ENCODE data around the gene PTPRT.

Gene PTPRT

DNA sequence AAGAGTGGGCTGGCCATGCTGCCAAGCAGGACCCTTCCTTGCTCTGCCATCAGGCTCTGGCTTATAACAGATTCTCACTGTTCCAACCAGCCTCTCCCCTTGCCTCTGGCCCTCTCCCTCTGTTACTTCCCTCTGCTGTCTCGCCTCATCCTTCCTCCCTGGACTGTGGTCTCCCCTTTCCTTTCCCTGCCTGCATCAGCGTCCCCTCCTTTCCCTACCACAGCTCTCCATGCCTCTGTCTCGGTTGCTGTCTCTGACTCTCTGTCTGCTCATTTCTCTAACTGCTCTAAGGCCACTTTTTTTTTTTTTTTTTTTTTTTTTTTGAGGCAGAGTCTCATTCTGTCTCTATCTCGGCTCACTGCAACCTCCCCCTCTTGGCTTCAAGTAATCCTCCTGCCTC lies 173.4 kb downstream of the PTPRT start:
- H3K27me3 ChIP-seq (ENCODE audit: insufficient read depth, low read length): no peaks in the 10 kb centered on the region
- no peaks in the 10 kb centered on the region for H3K36me3 ChIP-seq (ENCODE audit: insufficient read depth, low read depth, low read length)
- H3K27ac ChIP-seq (ENCODE audit: low read length): no peak overlapping the region
- H3K4me3 ChIP-seq (ENCODE audit: low read length): no peak overlapping the region
- no peaks in the 10 kb centered on the region for H3K9me3 ChIP-seq (ENCODE audit: insufficient read depth, low read depth, low read length)
- H3K9ac ChIP-seq (ENCODE audit: low read depth, low read length): no peak overlapping the region
- H3K4me1 ChIP-seq (ENCODE audit: insufficient read depth, low read length): no peaks in the 10 kb centered on the region; the same call in 1 of the 2 replicates

DNA sequence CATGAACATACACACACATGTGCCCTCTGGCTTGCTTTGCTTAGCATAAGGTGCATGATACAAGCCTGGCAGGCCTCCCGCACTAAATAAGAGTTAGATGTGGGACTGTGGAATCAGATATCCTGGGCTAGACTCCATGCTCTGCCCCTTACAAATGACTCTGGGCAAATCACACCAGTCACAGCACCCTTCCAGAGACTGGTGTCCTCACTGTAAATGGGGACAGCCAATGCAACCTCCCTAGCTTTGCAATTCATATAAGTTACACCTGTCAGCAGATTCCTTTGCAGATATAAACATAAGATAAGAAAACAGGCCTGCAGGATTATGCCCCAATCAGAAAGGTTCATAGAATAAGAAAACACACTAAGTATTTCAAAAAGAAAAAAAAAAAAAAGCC lies 174.1 kb downstream of the PTPRT start:
- Histone ChIP-seq H3K36me3 (ENCODE audit: insufficient read depth, low read depth, low read length) (no peaks in the 10 kb centered on the region), H3K27me3 (ENCODE audit: insufficient read depth, low read length) (no peaks in the 10 kb centered on the region), H3K9me3 (ENCODE audit: insufficient read depth, low read depth, low read length) (no peaks in the 10 kb centered on the region), H3K9ac (ENCODE audit: low read depth, low read length) (no peak overlapping the region), H3K27ac (ENCODE audit: low read length) (no peak overlapping the region), H3K4me1 (ENCODE audit: insufficient read depth, low read length) (no peaks in the 10 kb centered on the region; the same call in 1 of the 2 replicates), H3K4me3 (ENCODE audit: low read length) (no peak overlapping the region)

DNA sequence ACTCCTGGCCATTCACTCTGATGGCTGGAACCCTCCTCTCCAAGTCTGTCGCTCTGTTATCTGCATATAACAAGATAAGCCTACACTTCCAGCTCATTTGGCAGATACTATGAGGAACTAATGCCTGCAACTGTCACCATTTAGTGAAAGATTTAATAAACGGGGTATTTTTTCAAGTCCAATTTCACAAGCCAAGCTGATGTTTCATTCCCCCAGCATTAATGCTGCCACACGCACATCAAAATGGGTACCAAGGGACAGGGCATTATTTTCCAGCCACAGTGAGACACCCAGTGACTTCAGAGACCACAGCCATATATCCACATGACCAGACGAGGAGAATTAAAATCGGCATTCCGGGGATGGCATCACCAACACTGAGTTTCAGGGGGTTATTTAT lies 175.5 kb downstream of the PTPRT start:
- H3K4me1 ChIP-seq (ENCODE audit: insufficient read depth, low read length): no peaks in the 10 kb centered on the region; the same call in 1 of the 2 replicates
- no peaks in the 10 kb centered on the region for H3K36me3 ChIP-seq (ENCODE audit: insufficient read depth, low read depth, low read length)
- H3K9me3 ChIP-seq (ENCODE audit: insufficient read depth, low read depth, low read length): no peaks in the 10 kb centered on the region; the same call in 1 of the 2 replicates
- H3K9ac ChIP-seq (ENCODE audit: low read depth, low read length): no peak overlapping the region
- H3K27me3 ChIP-seq (ENCODE audit: insufficient read depth, low read length): no peaks in the 10 kb centered on the region
- H3K27ac ChIP-seq (ENCODE audit: low read length): no peak overlapping the region
- no peak overlapping the region for H3K4me3 ChIP-seq (ENCODE audit: low read length)

DNA sequence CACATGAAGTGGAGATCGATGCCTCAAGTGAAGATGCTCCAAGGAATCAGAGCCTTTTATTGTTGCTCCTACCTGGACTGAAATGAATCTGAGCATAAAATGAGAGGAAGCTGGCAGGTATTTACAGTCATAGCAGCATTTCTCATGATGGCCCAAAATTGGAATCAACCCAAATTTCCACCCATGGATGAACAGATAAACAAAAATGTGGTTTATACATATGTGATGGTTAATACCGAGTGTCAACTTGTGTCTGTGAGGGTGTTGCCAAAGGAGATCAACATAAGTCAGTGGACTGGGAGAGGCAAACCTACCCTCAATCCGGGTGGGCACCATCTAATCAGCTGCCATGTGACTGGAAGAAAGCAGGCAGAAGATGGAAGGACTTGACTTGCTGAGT lies 178.2 kb downstream of the PTPRT start:
- Histone ChIP-seq H3K36me3 (ENCODE audit: insufficient read depth, low read depth, low read length) (no peaks in the 10 kb centered on the region), H3K9ac (ENCODE audit: low read depth, low read length) (no peak overlapping the region), H3K4me1 (ENCODE audit: insufficient read depth, low read length) (no peaks in the 10 kb centered on the region; the same call in 1 of the 2 replicates), H3K27ac (ENCODE audit: low read length) (no peak overlapping the region), H3K4me3 (ENCODE audit: low read length) (no peak overlapping the region), H3K27me3 (ENCODE audit: insufficient read depth, low read length) (no peaks in the 10 kb centered on the region), H3K9me3 (ENCODE audit: insufficient read depth, low read depth, low read length) (no peaks in the 10 kb centered on the region; the same call in 1 of the 2 replicates)

DNA sequence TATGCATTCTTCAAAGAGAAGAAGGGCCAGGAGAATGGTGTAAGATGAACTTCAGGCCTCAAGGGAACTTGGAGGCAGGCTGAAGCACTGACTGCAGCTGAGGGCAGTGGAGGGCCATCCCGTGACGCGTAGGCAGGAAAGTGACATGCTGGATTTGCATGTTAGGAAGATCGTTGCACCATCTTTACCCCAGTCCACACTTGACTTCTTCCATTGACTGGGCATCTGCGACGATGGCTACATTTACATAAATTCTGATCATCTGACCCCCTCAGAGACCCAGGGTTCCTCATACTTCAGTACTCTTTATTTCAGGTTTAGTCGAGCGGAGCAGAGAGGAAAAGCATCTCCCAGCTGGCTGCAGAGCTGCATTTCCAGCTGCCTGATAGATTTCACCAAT lies 180.2 kb downstream of the PTPRT start:
- no peak overlapping the region for H3K9ac ChIP-seq (ENCODE audit: low read depth, low read length)
- no peak overlapping the region for H3K27ac ChIP-seq (ENCODE audit: low read length)
- H3K36me3 ChIP-seq (ENCODE audit: insufficient read depth, low read depth, low read length): no peaks in the 10 kb centered on the region
- no peaks in the 10 kb centered on the region; the same call in 1 of the 2 replicates for H3K4me1 ChIP-seq (ENCODE audit: insufficient read depth, low read length)
- no peaks in the 10 kb centered on the region for H3K27me3 ChIP-seq (ENCODE audit: insufficient read depth, low read length)
- no peak overlapping the region for H3K4me3 ChIP-seq (ENCODE audit: low read length)
- no peaks in the 10 kb centered on the region; the same call in 1 of the 2 replicates for H3K9me3 ChIP-seq (ENCODE audit: insufficient read depth, low read depth, low read length)

DNA sequence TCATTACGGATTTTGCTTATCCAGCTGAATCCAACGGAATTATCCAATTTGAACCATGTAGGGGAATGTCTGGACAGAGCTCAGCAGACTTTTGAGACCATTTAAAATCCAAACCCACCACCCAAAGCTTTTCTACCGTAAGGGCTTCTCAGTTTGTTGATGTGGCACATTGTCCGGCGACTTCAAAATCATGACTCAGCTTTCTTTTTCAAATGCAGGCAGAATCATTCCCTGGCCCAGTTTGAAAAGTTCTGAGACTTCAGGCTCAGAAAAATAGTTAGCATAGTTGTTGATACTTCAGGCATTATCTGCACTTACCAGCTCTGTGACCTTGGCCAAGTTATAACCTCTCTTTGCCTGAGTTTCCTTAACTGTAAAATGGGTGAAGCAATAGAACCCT lies 182.2 kb downstream of the PTPRT start:
- H3K9me3 ChIP-seq (ENCODE audit: insufficient read depth, low read depth, low read length): no peaks in the 10 kb centered on the region; the same call in 1 of the 2 replicates
- no peak overlapping the region for H3K9ac ChIP-seq (ENCODE audit: low read depth, low read length)
- no peak overlapping the region for H3K27ac ChIP-seq (ENCODE audit: low read length)
- H3K4me1 ChIP-seq (ENCODE audit: insufficient read depth, low read length): no peaks in the 10 kb centered on the region
- H3K36me3 ChIP-seq (ENCODE audit: insufficient read depth, low read depth, low read length): no peaks in the 10 kb centered on the region
- no peaks in the 10 kb centered on the region for H3K27me3 ChIP-seq (ENCODE audit: insufficient read depth, low read length)
- no peak overlapping the region for H3K4me3 ChIP-seq (ENCODE audit: low read length)

DNA sequence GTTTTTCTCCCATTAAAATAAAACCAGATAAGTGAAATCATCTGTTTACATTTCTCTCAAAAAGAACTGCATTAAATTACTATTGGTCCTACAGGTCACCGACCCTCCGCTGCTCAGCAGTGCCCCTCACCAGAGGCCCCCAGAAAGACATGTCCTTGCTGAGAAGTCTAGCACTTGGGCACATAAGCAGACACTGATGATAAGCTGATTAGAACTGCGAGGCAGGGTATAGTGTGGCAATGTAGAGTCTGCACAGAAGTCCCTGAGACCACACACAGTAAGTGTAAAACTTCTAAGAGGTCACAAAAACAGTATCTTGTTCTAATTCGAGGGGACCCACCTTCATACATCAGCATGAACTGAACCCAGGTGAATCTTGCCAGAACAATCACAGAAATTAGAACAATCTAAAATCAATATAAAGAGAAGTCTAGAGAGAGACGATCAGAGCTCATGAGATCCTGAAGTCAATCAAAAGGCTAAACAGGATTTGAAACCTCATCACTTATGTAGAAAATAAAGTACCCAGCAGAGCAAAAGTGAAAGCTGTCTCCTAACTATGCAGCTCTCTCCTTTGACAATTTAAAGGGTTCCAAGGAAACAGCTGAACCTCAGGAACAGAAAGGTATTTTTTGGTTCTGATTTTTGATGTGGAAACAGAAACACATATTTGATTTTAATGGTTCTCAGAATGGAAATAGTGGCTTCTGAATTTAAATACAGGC lies 182.9 kb downstream of the PTPRT start:
- Histone ChIP-seq H3K27me3 (ENCODE audit: insufficient read depth, low read length) (no peaks in the 10 kb centered on the region), H3K4me1 (ENCODE audit: insufficient read depth, low read length) (no peaks in the 10 kb centered on the region), H3K9me3 (ENCODE audit: insufficient read depth, low read depth, low read length) (no peaks in the 10 kb centered on the region; the same call in 1 of the 2 replicates), H3K4me3 (ENCODE audit: low read length) (no peak overlapping the region), H3K36me3 (ENCODE audit: insufficient read depth, low read depth, low read length) (no peaks in the 10 kb centered on the region), H3K27ac (ENCODE audit: low read length) (no peak overlapping the region), H3K9ac (ENCODE audit: low read depth, low read length) (no peak overlapping the region)

DNA sequence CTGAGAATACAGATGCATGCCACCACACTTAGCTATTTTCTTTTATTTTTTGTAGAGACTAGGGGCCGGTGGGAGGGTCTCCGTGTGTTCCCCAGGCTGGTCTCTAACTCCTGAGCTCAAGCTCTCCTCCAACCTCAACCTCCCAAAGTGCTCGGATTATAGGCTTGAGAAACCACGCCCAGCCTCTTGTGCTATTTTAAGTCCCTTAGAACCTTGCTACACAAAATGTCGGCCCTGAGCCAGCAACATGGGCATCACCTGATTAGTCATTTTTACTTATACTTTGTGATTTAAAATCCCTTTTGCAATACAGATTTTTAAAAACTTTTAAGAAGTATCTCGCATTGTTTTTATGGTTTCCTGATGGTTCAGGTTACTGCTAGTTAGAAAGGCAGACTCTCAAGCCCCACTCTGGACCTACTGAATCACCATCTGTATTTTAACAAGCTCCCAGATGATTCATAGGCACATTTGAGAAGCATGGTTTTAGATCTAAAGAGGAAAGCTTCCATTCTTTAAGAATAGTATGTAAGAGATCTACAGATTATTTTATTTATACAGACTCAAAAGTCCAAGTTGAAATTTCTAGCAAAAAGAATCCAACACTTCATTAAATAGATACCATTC lies 186.3 kb downstream of the PTPRT start:
- Histone ChIP-seq H3K4me1 (ENCODE audit: insufficient read depth, low read length) (no peaks in the 10 kb centered on the region), H3K27ac (ENCODE audit: low read length) (no peak overlapping the region), H3K36me3 (ENCODE audit: insufficient read depth, low read depth, low read length) (no peaks in the 10 kb centered on the region), H3K4me3 (ENCODE audit: low read length) (no peak overlapping the region), H3K27me3 (ENCODE audit: insufficient read depth, low read length) (no peaks in the 10 kb centered on the region), H3K9ac (ENCODE audit: low read depth, low read length) (no peak overlapping the region), H3K9me3 (ENCODE audit: insufficient read depth, low read depth, low read length) (no peaks in the 10 kb centered on the region)

DNA sequence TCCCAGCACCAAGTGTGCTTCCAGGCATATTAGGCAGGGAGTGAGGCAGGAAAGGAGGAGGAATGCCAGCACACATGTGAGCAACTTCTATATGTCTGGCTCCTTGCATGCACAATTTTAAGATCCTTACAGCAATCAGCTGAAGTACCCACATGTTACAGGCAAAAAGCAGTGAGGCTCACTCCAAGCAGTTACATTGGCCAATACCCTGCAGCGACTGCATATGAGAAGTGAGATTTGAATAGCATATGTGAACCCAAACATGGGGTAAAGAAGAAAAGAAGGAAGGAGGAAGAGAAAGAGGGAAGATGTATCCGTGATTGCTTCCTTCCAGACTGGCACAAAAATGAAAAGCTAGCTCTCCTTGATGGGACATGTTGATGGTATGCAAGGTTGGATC lies 193.6 kb downstream of the PTPRT start:
- H3K27ac ChIP-seq (ENCODE audit: low read length): no peak overlapping the region
- H3K9me3 ChIP-seq (ENCODE audit: insufficient read depth, low read depth, low read length): no peaks in the 10 kb centered on the region
- H3K9ac ChIP-seq (ENCODE audit: low read depth, low read length): no peak overlapping the region
- no peaks in the 10 kb centered on the region for H3K27me3 ChIP-seq (ENCODE audit: insufficient read depth, low read length)
- peaks cover under 1% of the 10 kb centered on the region; the same call in 1 of the 2 replicates for H3K4me1 ChIP-seq (ENCODE audit: insufficient read depth, low read length)
- no peaks in the 10 kb centered on the region for H3K36me3 ChIP-seq (ENCODE audit: insufficient read depth, low read depth, low read length)
- no peak overlapping the region for H3K4me3 ChIP-seq (ENCODE audit: low read length)

DNA sequence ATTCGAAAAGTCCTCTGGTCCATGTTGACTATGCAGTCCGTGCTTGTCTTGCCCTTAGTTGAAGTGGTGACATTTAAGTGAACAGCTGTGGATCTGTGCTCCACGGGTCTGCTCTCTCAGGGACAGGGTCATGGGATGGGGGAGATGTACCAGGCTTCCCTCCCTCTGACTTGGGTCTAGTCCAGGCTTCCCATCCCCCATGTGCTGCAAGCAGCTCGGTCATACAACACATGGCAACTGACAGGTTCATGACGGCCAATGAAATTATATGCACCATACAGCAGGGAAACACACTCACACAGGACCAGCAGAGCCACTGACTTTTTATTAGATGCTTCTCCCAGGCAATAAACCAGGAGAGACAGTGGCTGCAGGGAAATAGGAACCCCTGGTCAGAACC lies 201.4 kb downstream of the PTPRT start:
- no peak overlapping the region for H3K4me3 ChIP-seq (ENCODE audit: low read length)
- H3K27me3 ChIP-seq (ENCODE audit: insufficient read depth, low read length): no peaks in the 10 kb centered on the region
- no peak overlapping the region for H3K27ac ChIP-seq (ENCODE audit: low read length)
- H3K9me3 ChIP-seq (ENCODE audit: insufficient read depth, low read depth, low read length): no peaks in the 10 kb centered on the region
- no peak overlapping the region for H3K9ac ChIP-seq (ENCODE audit: low read depth, low read length)
- peaks cover 6% of the 10 kb centered on the region; the same call in 1 of the 2 replicates for H3K4me1 ChIP-seq (ENCODE audit: insufficient read depth, low read length)
- no peaks in the 10 kb centered on the region for H3K36me3 ChIP-seq (ENCODE audit: insufficient read depth, low read depth, low read length)

DNA sequence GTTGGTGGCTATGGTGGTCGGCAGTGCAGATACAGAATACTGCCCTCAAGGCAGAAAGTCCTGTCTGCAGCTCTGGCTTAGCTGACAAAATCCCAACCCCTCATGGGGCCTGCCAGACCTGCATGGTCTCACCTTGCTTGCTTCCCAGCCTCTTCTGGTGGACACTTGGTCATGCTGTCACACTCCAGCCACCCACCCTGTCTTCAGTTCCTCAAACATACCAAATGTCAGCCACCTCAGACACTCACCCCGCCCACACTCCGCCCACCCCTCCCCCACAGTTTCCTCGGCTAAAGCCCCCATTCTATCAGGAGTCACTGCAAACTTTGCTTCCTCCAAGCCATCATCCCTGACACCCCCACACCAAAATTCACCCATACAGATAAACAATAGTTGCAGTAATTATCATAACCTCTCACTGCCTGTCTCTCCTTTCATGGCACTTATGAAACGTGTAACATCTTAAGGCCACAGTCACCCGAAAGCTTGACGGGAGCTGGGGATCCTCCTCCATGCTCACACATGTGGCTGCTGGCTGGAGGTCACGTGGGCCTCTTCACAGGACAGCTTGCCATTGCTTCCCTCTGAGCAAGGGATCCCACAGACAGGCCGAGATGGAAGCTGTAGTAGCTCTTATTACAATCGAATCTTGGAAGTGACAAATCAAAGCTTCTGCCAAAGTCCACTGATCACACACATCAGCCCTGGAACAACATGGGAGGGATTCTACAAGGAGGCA lies 202.2 kb downstream of the PTPRT start:
- H3K27me3 ChIP-seq (ENCODE audit: insufficient read depth, low read length): no peaks in the 10 kb centered on the region
- H3K4me3 ChIP-seq (ENCODE audit: low read length): no peak overlapping the region
- no peaks in the 10 kb centered on the region for H3K36me3 ChIP-seq (ENCODE audit: insufficient read depth, low read depth, low read length)
- no peaks in the 10 kb centered on the region for H3K9me3 ChIP-seq (ENCODE audit: insufficient read depth, low read depth, low read length)
- peaks cover 10% of the 10 kb centered on the region; the same call in 1 of the 2 replicates for H3K4me1 ChIP-seq (ENCODE audit: insufficient read depth, low read length)
- no peak overlapping the region for H3K9ac ChIP-seq (ENCODE audit: low read depth, low read length)
- H3K27ac ChIP-seq (ENCODE audit: low read length): no peak overlapping the region

All from iPS-20b (cell line).